SK-N-SH (cell line): ENCODE data around the gene TGFB2. TPM values are rescaled to one million over a fixed set of nuclear protein-coding genes. Genes with fewer than 3 reads are reported as not detected.
A peak's percentile ranks its signal among the peaks of the same experiment; 100 is the strongest.

Experiments used
- CTCF ChIA-PET: fragments of 300-600, 350-600 bp; formaldehyde crosslinking; extraction: SDS; loops from one replicate; lab custom pipeline; 2021; lab: Yijun Ruan, JAX
- POLR2A ChIA-PET: fragments of 350-600 bp; sonication (Branson Sonifier 250); formaldehyde crosslinking; extraction: SDS; loops from one replicate; lab custom pipeline; 2020; ENCODE audit warnings: antibody characterized with exemption, inconsistent platforms; lab: Yijun Ruan, JAX
- DNase-seq: peaks from one replicate; pipeline ENCODE4 v3.0.0; 2012
- H2AFZ ChIP-seq: fragments of 200-600 bp; sonication (generic); 2 replicates; pipeline ENCODE4 v1.8.1; 2016; ENCODE audit warnings: antibody characterized with exemption, mild to moderate bottlenecking, low read depth
- H3F3A ChIP-seq: fragments of 200-600 bp; sonication (generic); replicated peaks from 2 replicates; pipeline ENCODE3; 2016; ENCODE audit warnings: antibody characterized with exemption, mild to moderate bottlenecking; ENCODE audit not compliant: insufficient read depth
- H3K27ac ChIP-seq, 2 experiments: fragments of 200-500 bp in 1 of 2; fragments of 200-600 bp in 1 of 2; sonication (Bioruptor generic) in 1 of 2; sonication (generic), shearing (Covaris generic) in 1 of 2; 2 replicates each; pipeline versions ENCODE4 v1.5.1 to v1.6.1; 2014 to 2016; ENCODE audit warnings: low read depth in 2 of 2, inconsistent platforms in 1 of 2, low read length in 1 of 2, mild to moderate bottlenecking in 1 of 2, mixed read lengths in 1 of 2
- H3K27me3 ChIP-seq: fragments of 200-600 bp; sonication (generic), shearing (Covaris generic); 2 replicates; pipeline ENCODE4 v1.6.1; 2016; ENCODE audit warnings: mixed run types; ENCODE audit not compliant: insufficient read depth
- H3K36me3 ChIP-seq, 2 experiments: fragments of 200-500 bp in 1 of 2; fragments of 200-600 bp in 1 of 2; sonication (Bioruptor generic) in 1 of 2; sonication (generic) in 1 of 2; replicated peaks in 1 of 2; 2 replicates each; pipeline versions ENCODE3 to v1.5.1; 2014 to 2016; ENCODE audit warnings: low read length in 1 of 2, mild to moderate bottlenecking in 1 of 2; ENCODE audit not compliant: insufficient read depth in 2 of 2, control insufficient read depth in 1 of 2
- H3K4me1 ChIP-seq, 2 experiments: fragments of 200-500 bp in 1 of 2; fragments of 200-600 bp in 1 of 2; sonication (Bioruptor generic) in 1 of 2; sonication (generic), shearing (Covaris generic) in 1 of 2; 2 replicates each; pipeline versions ENCODE4 v1.5.1 to v1.6.1; 2014 to 2016; ENCODE audit warnings: low read depth in 1 of 2, low read length in 1 of 2, mixed run types in 1 of 2; ENCODE audit not compliant: insufficient read depth in 2 of 2, control insufficient read depth in 1 of 2
- H3K4me2 ChIP-seq: fragments of 200-600 bp; sonication (generic), shearing (Covaris generic); 2 replicates; pipeline ENCODE4 v1.6.1; 2017; ENCODE audit warnings: mixed run types
- H3K4me3 ChIP-seq, 2 experiments: fragments of 200-500 bp in 1 of 2; fragments of 200-600 bp in 1 of 2; sonication (Bioruptor generic) in 1 of 2; sonication (generic), shearing (Covaris generic) in 1 of 2; 2 replicates each; pipeline versions ENCODE4 v1.5.1 to v1.8.1; 2014 to 2016; ENCODE audit warnings: low read depth in 2 of 2, inconsistent platforms in 1 of 2, low read length in 1 of 2, mild to moderate bottlenecking in 1 of 2, mixed read lengths in 1 of 2, moderate library complexity in 1 of 2
- H3K79me2 ChIP-seq: fragments of 200-600 bp; sonication (generic); 2 replicates; pipeline ENCODE4 v1.8.1; 2017; ENCODE audit warnings: mild to moderate bottlenecking; ENCODE audit not compliant: insufficient read depth
- H3K9ac ChIP-seq: fragments of 200-600 bp; sonication (generic); 2 replicates; pipeline ENCODE4 v1.6.1; 2017; ENCODE audit warnings: mixed run types
- H3K9me2 ChIP-seq: fragments of 200-600 bp; sonication (generic); 2 replicates; pipeline ENCODE4 v1.6.1; 2017; ENCODE audit warnings: mixed run types
- H3K9me3 ChIP-seq: fragments of 200-600 bp; sonication (generic); 2 replicates; pipeline ENCODE4 v1.6.1; 2017; ENCODE audit warnings: mixed run types, mild to moderate bottlenecking, moderate library complexity
- H4K20me1 ChIP-seq: fragments of 200-600 bp; sonication (generic); 2 replicates; pipeline ENCODE4 v1.6.1; 2017; ENCODE audit warnings: mild to moderate bottlenecking, mixed run types; ENCODE audit not compliant: insufficient read depth
- EP300 ChIP-seq, 2 experiments: IDR thresholded peaks; 2 replicates each; pipeline versions ENCODE4 v1.4.0 to v1.6.1; 2012; ENCODE audit warnings: borderline replicate concordance in 1 of 2, low read depth in 1 of 2, low read length in 1 of 2
- EZH2phosphoT487 ChIP-seq: fragments of 200-600 bp; sonication (generic); IDR thresholded peaks from 2 replicates; pipeline ENCODE4 v1.6.1; 2017; ENCODE audit warnings: low read depth, mixed run types, mild to moderate bottlenecking, antibody characterized with exemption, moderate library complexity, borderline replicate concordance
- FOSL2 ChIP-seq: IDR thresholded peaks from 2 replicates; pipeline ENCODE4 v1.4.0; 2012; ENCODE audit warnings: low read depth, mild to moderate bottlenecking, moderate library complexity, borderline replicate concordance
- FOXJ3 ChIP-seq: sonication (generic); formaldehyde crosslinking; IDR thresholded peaks from 2 replicates; pipeline ENCODE4 v1.5.1; 2020; ENCODE audit warnings: mild to moderate bottlenecking, missing genetic modification reagents
- FOXM1 ChIP-seq: IDR thresholded peaks from 2 replicates; pipeline ENCODE4 v1.4.0; 2012; ENCODE audit warnings: low read depth, mild to moderate bottlenecking
- GABPA ChIP-seq: IDR thresholded peaks from 2 replicates; pipeline ENCODE4 v1.4.0; 2012; ENCODE audit warnings: low read depth, mild to moderate bottlenecking
- GATA2 ChIP-seq: sonication (generic); formaldehyde crosslinking; IDR thresholded peaks from 2 replicates; pipeline ENCODE4 v1.5.0; 2020; ENCODE audit warnings: mild to moderate bottlenecking, missing genetic modification reagents
- JUND ChIP-seq: IDR thresholded peaks from 2 replicates; pipeline ENCODE4 v1.4.0; 2012
- MXI1 ChIP-seq: IDR thresholded peaks from 2 replicates; pipeline ENCODE4 v1.6.1; 2012; ENCODE audit warnings: mild to moderate bottlenecking, low read depth, low read length, improper control_type of control experiment
- NFIC ChIP-seq: IDR thresholded peaks from 2 replicates; pipeline ENCODE4 v1.4.0; 2012; ENCODE audit warnings: borderline replicate concordance
- NRF1 ChIP-seq: IDR thresholded peaks from 2 replicates; pipeline ENCODE4 v1.6.1; 2012; ENCODE audit warnings: low read depth, mild to moderate bottlenecking, low read length
- PBX3 ChIP-seq: IDR thresholded peaks from 2 replicates; pipeline ENCODE4; 2012
- POLR2AphosphoS5 ChIP-seq: IDR thresholded peaks from 2 replicates; pipeline ENCODE4 v1.6.1; 2012; ENCODE audit warnings: low read depth, low read length
- TCF12 ChIP-seq: IDR thresholded peaks from 2 replicates; pipeline ENCODE4 v1.4.0; 2012
- YY1 ChIP-seq: IDR thresholded peaks from 2 replicates; pipeline ENCODE4 v1.4.0; 2012; ENCODE audit warnings: low read depth, mild to moderate bottlenecking
- WGBS: methylation state at CpG from one replicate; pipeline ENCODE4 v1.1.6; 2017; ENCODE audit warnings: low lambda C conversion rate; 5-methylcytosine and 5-hydroxymethylcytosine counted together
- polyA plus RNA-seq, 3 experiments: library from polyadenylated mRNA; depleted of rRNA; stranded (reverse); fragments of >200 nt; gene quantifications; 2 replicates each; pipeline ENCODE4 v1.2.3, GENCODE V29; 2012
- TF ChIP-seq, protein P1 (sequence below): fragments of 150-350 bp; IDR thresholded peaks from 2 replicates; pipeline ENCODE4 v1.6.1; 2016; ENCODE audit warnings: mild to moderate bottlenecking, low read depth, low read length
- TF ChIP-seq, protein P2 (sequence below): IDR thresholded peaks from 2 replicates; pipeline ENCODE4 v1.4.0; 2012; ENCODE audit warnings: low read depth, borderline replicate concordance
- TF ChIP-seq, protein P3 (sequence below): IDR thresholded peaks from 2 replicates; pipeline ENCODE4 v1.4.0; 2012; ENCODE audit warnings: low read depth, borderline replicate concordance
- TF ChIP-seq, protein P4 (sequence below): IDR thresholded peaks from 2 replicates; pipeline ENCODE4 v1.4.0; 2012; ENCODE audit warnings: low read depth
- TF ChIP-seq, protein P5 (sequence below): fragments of 150-350 bp; IDR thresholded peaks from 2 replicates; pipeline ENCODE4 v1.6.1; 2017; ENCODE audit warnings: antibody characterized with exemption, low read length, low read depth, borderline replicate concordance

Gene TGFB2
- polyA plus RNA-seq, 1 of the 3 experiments (the other 2 are of a cell fraction): 2.4 TPM

GRCh38 chr1:218468711-218469110, 123.6 kb downstream of the TGFB2 start (continued):
- no peak for TF ChIP-seq TCF12
- TF ChIP-seq, protein P1, sequence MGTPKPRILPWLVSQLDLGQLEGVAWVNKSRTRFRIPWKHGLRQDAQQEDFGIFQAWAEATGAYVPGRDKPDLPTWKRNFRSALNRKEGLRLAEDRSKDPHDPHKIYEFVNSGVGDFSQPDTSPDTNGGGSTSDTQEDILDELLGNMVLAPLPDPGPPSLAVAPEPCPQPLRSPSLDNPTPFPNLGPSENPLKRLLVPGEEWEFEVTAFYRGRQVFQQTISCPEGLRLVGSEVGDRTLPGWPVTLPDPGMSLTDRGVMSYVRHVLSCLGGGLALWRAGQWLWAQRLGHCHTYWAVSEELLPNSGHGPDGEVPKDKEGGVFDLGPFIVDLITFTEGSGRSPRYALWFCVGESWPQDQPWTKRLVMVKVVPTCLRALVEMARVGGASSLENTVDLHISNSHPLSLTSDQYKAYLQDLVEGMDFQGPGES: no peak
- TF ChIP-seq, all 33 proteins: peak for 0

DNA sequence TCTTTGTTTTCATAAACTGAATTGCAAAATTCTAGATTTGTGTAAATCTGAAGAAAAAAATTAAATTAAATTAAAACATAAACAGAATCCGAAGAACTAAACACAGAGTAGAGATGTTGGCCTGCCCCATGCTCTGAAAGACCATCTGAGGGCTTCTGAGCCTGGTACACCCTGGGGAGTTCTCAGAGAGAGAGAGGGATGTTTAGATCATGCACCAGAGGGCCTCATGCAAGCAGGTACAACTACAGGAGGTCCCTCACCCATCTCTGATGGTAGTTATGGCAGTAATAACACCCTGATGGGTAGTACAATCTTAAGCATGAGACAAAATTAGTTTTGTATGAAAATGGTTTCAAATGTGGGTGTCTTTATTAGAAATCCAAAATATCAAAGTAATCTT, 127.7 kb downstream of the TGFB2 start:
- Histone ChIP-seq H3K9ac (no peak overlapping the region), H3K27ac (peak overlapping the region in 1 of 2 experiments; percentile 97; a peak in 2 of 4 replicates), H3F3A (peaks cover 13% of the 10 kb centered on the region), H3K4me3 (no peak overlapping the region), H3K9me2 (no peaks in the 10 kb centered on the region), H3K4me2 (no peak overlapping the region), H3K27me3 (no peaks in the 10 kb centered on the region), H3K79me2 (no peaks in the 10 kb centered on the region), H3K4me1 (peaks cover 17 to 30% of the 10 kb centered on the region in 2 experiments), H3K9me3 (no peaks in the 10 kb centered on the region), H2AFZ (no peak overlapping the region), H3K36me3 (no peaks in the 10 kb centered on the region), H4K20me1 (no peaks in the 10 kb centered on the region)
- TF ChIP-seq JUND (no peak), NRF1 (no peak), POLR2AphosphoS5 (no peak), FOXJ3 (CRISPR knock-in tag) (no peak), PBX3 (no peak), FOSL2 (no peak)
- TF ChIP-seq, protein P2, sequence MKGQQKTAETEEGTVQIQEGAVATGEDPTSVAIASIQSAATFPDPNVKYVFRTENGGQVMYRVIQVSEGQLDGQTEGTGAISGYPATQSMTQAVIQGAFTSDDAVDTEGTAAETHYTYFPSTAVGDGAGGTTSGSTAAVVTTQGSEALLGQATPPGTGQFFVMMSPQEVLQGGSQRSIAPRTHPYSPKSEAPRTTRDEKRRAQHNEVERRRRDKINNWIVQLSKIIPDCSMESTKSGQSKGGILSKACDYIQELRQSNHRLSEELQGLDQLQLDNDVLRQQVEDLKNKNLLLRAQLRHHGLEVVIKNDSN: no peak
- TF ChIP-seq, protein P3, sequence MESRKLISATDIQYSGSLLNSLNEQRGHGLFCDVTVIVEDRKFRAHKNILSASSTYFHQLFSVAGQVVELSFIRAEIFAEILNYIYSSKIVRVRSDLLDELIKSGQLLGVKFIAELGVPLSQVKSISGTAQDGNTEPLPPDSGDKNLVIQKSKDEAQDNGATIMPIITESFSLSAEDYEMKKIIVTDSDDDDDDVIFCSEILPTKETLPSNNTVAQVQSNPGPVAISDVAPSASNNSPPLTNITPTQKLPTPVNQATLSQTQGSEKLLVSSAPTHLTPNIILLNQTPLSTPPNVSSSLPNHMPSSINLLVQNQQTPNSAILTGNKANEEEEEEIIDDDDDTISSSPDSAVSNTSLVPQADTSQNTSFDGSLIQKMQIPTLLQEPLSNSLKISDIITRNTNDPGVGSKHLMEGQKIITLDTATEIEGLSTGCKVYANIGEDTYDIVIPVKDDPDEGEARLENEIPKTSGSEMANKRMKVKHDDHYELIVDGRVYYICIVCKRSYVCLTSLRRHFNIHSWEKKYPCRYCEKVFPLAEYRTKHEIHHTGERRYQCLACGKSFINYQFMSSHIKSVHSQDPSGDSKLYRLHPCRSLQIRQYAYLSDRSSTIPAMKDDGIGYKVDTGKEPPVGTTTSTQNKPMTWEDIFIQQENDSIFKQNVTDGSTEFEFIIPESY: no peak
- DNase-seq: no peak
- 91% methylated on average over 1 of the region's 1 CpG for WGBS
- POLR2A ChIA-PET: no interaction called here
- CTCF ChIA-PET: no interaction called here

DNA sequence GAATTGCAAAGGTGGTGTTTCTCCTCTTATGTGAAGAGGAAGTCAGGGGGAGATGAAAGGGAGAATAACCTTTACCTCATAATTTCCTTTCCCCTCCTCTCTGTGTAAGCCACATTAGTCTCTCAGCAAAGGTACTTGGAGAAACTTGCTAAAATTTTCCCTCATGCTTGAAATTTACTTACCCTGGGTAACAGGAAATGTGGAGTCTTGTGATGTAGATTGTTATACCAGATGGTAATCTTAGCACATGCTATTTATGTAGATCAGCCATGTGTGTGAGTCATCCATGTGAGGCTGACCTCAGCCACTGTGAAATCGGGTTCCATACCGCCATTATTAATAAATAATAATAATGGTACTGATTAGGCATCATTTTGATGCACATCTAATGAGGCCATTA, 128.4 kb downstream of the TGFB2 start:
- WGBS: 63% methylated on average over 2 of the region's 2 CpGs
- no peaks in the 10 kb centered on the region for H4K20me1 ChIP-seq
- peaks cover 13% of the 10 kb centered on the region for H3F3A ChIP-seq
- H2AFZ ChIP-seq: no peak overlapping the region
- H3K27ac ChIP-seq: peak overlapping the region; percentile 47 to 97; a peak in 3 of 4 replicates
- no peak for DNase-seq
- no peak overlapping the region for H3K4me2 ChIP-seq
- H3K27me3 ChIP-seq: no peaks in the 10 kb centered on the region
- no peaks in the 10 kb centered on the region for H3K9me3 ChIP-seq
- ChIA-PET POLR2A (no interaction called here), CTCF (no interaction called here)
- no peak overlapping the region; the same call in 1 of the 2 replicates for H3K9ac ChIP-seq
- H3K79me2 ChIP-seq: no peaks in the 10 kb centered on the region
- no peaks in the 10 kb centered on the region for H3K36me3 ChIP-seq
- peaks cover 17 to 30% of the 10 kb centered on the region in 2 experiments for H3K4me1 ChIP-seq
- no peak overlapping the region for H3K4me3 ChIP-seq
- no peaks in the 10 kb centered on the region for H3K9me2 ChIP-seq
- TF ChIP-seq GABPA (no peak), NFIC (peak; percentile 9; the same call in 1 of the 2 replicates), FOXJ3 (CRISPR knock-in tag) (no peak), MXI1 (no peak), NRF1 (no peak), YY1 (no peak), FOXM1 (no peak), EP300 (IDR thresholded peaks at IDR 0.05; ENCODE audit: borderline replicate concordance in 1 of 2, low read depth in 1 of 2, low read length in 1 of 2) (peak in 1 of 2 experiments; percentile 17; a peak in 1 of 4 replicates), GATA2 (CRISPR knock-in tag) (no peak), EZH2phosphoT487 (no peak)
- TF ChIP-seq, protein P4, sequence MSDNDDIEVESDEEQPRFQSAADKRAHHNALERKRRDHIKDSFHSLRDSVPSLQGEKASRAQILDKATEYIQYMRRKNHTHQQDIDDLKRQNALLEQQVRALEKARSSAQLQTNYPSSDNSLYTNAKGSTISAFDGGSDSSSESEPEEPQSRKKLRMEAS: peak; percentile 58; the same call in 1 of the 2 replicates
- TF ChIP-seq, protein P2: no peak
- TF ChIP-seq, protein P5, sequence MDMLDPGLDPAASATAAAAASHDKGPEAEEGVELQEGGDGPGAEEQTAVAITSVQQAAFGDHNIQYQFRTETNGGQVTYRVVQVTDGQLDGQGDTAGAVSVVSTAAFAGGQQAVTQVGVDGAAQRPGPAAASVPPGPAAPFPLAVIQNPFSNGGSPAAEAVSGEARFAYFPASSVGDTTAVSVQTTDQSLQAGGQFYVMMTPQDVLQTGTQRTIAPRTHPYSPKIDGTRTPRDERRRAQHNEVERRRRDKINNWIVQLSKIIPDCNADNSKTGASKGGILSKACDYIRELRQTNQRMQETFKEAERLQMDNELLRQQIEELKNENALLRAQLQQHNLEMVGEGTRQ: no peak
